ENCODE measurements around the gene NABP2. TPM values are rescaled to one million over a fixed set of nuclear protein-coding genes. Genes with fewer than 3 reads are reported as not detected.
A peak's percentile ranks its signal among the peaks of the same experiment; 100 is the strongest.
"Not testable (repeated sequence)": the region's sequence is repeated elsewhere in the genome, so short reads cannot be mapped to it uniquely, and the experiment has no call there.

NABP2 gene
- total RNA-seq, 1 experiment from 2014 or later = 67.5 TPM

GRCh38 chr12:56193025-56193578, 31.0 kb upstream of the NABP2 start:
- TF ChIP-seq EZH2 (IDR thresholded peaks at IDR 0.05; ENCODE audit: borderline replicate concordance, low read depth, low read length, poor library complexity, severe bottlenecking) (no peak), CTCF (conservative IDR thresholded peaks at IDR 0.05; ENCODE audit: low read depth, low read length) (peak; percentile 90)
- CTCF ChIA-PET = no interaction called here
- Histone ChIP-seq H3K36me3 (ENCODE audit: insufficient read depth, low read length, poor library complexity, severe bottlenecking) (no peaks in the 10 kb centered on the region), H3K27me3 (replicated peaks; ENCODE audit: insufficient read depth, low read depth, low read length, poor library complexity) (no peaks in the 10 kb centered on the region), H3K4me1 (ENCODE audit: insufficient read depth, low read length, poor library complexity, severe bottlenecking) (peaks cover 6% of the 10 kb centered on the region), H3K27ac (ENCODE audit: low read depth, low read length, poor library complexity, severe bottlenecking) (no peak overlapping the region), H3K4me3 (ENCODE audit: low read depth, low read length, poor library complexity, severe bottlenecking) (no peak overlapping the region), H3K9me3 (ENCODE audit: low read depth, low read length, poor library complexity, severe bottlenecking) (no peaks in the 10 kb centered on the region)
- POLR2A ChIA-PET (ENCODE audit: low non-redundant PET) = no interaction called here
- no TSS peak for BruUV-seq (replicated peaks)
- intact Hi-C loops (cut with micrococcal nuclease; ENCODE audit: unreplicated experiment) = loop anchor here (1.0 kb wide), 3 partner anchors 31 to 271 kb away; partner anchors contain the start of genes ANKRD52 and NABP2
- DNase-seq (ENCODE audit: low spot score) = peak; percentile 92

- H3K4me1 ChIP-seq (ENCODE audit: insufficient read depth, low read length, poor library complexity, severe bottlenecking); H3K36me3 ChIP-seq (ENCODE audit: insufficient read depth, low read length, poor library complexity, severe bottlenecking); H3K27me3 ChIP-seq (replicated peaks; ENCODE audit: insufficient read depth, low read depth, low read length, poor library complexity); H3K4me3 ChIP-seq (ENCODE audit: low read depth, low read length, poor library complexity, severe bottlenecking); intact Hi-C loops (cut with micrococcal nuclease; ENCODE audit: unreplicated experiment); BruUV-seq (replicated peaks); H3K9me3 ChIP-seq (ENCODE audit: low read depth, low read length, poor library complexity, severe bottlenecking); CTCF ChIA-PET: not testable (repeated sequence)
- DNase-seq (ENCODE audit: low spot score) = peak; percentile 90
- POLR2A ChIA-PET (ENCODE audit: low non-redundant PET) = interaction anchor here (0.7 kb wide), 1 partner anchor 25 kb away, joined by 14 read pairs; no protein-coding TSS in a partner anchor
- H3K27ac ChIP-seq (ENCODE audit: low read depth, low read length, poor library complexity, severe bottlenecking) = peak overlapping the region; percentile 26
These were observed 27.2 kb upstream of the NABP2 start for GRCh38 chr12:56196818-56197550.

GRCh38 chr12:56197921-56198635, 26.1 kb upstream of the NABP2 start:
- Histone ChIP-seq H3K9me3 (ENCODE audit: low read depth, low read length, poor library complexity, severe bottlenecking) (no peaks in the 10 kb centered on the region), H3K36me3 (ENCODE audit: insufficient read depth, low read length, poor library complexity, severe bottlenecking) (no peaks in the 10 kb centered on the region), H3K27ac (ENCODE audit: low read depth, low read length, poor library complexity, severe bottlenecking) (no peak overlapping the region), H3K27me3 (replicated peaks; ENCODE audit: insufficient read depth, low read depth, low read length, poor library complexity) (no peaks in the 10 kb centered on the region), H3K4me1 (ENCODE audit: insufficient read depth, low read length, poor library complexity, severe bottlenecking) (peaks cover 9% of the 10 kb centered on the region), H3K4me3 (ENCODE audit: low read depth, low read length, poor library complexity, severe bottlenecking) (no peak overlapping the region)
- DNase-seq (ENCODE audit: low spot score) = no peak
- intact Hi-C loops (cut with micrococcal nuclease; ENCODE audit: unreplicated experiment) = no loop called here
- TF ChIP-seq EZH2 (IDR thresholded peaks at IDR 0.05; ENCODE audit: borderline replicate concordance, low read depth, low read length, poor library complexity, severe bottlenecking) (no peak), CTCF (conservative IDR thresholded peaks at IDR 0.05; ENCODE audit: low read depth, low read length) (no peak)
- ChIA-PET POLR2A (ENCODE audit: low non-redundant PET) (no interaction called here), CTCF (interaction anchor here (0.6 kb wide), 1 partner anchor 29 kb away, joined by 3 read pairs; no protein-coding TSS in a partner anchor)
- no TSS peak for BruUV-seq (replicated peaks)

All from A673 (cell line).